Measurements from ENCODE around the gene DTNBP1. TPM values are rescaled to one million over a fixed set of nuclear protein-coding genes. Genes with fewer than 3 reads are reported as not detected.
A peak's percentile ranks its signal among the peaks of the same experiment; 100 is the strongest.

The DTNBP1 gene, protein sequence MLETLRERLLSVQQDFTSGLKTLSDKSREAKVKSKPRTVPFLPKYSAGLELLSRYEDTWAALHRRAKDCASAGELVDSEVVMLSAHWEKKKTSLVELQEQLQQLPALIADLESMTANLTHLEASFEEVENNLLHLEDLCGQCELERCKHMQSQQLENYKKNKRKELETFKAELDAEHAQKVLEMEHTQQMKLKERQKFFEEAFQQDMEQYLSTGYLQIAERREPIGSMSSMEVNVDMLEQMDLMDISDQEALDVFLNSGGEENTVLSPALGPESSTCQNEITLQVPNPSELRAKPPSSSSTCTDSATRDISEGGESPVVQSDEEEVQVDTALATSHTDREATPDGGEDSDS
- total RNA-seq (10 to 100 TPM; 18.9 to 34.0 (median 26.7) TPM), polyA plus RNA-seq (17.2 TPM)
- long read RNA-seq, donor 1, transcript DTNBP1-202 (10 exons, 1,403 nt) = major isoform, 52 of 71 reads
- long read RNA-seq, donor 1, transcript DTNBP1-203 (9 exons, 1,359 nt) = minor isoform, 5 of 71 reads
- long read RNA-seq, donor 1, partial matches to known transcripts = 2 of 71 reads
- long read RNA-seq, donor 1, other reads (novel, unspliced or antisense) = 8 of 71 reads
- long read RNA-seq, donor 2, transcript DTNBP1-202 (10 exons, 1,403 nt) = major isoform, 20 of 24 reads
- long read RNA-seq, donor 2, partial matches to known transcripts = 1 of 24 reads
- long read RNA-seq, donor 2, other reads (novel, unspliced or antisense) = 3 of 24 reads
- long read RNA-seq, donor 3, partial matches to known transcripts = 2 of 12 reads
- long read RNA-seq, donor 3, other reads (novel, unspliced or antisense) = 4 of 12 reads
- long read RNA-seq, donor 4, transcript DTNBP1-202 (10 exons, 1,403 nt) = major isoform, 29 of 37 reads
- long read RNA-seq, donor 4, partial matches to known transcripts = 1 of 37 reads
- long read RNA-seq, donor 4, other reads (novel, unspliced or antisense) = 6 of 37 reads

DNA sequence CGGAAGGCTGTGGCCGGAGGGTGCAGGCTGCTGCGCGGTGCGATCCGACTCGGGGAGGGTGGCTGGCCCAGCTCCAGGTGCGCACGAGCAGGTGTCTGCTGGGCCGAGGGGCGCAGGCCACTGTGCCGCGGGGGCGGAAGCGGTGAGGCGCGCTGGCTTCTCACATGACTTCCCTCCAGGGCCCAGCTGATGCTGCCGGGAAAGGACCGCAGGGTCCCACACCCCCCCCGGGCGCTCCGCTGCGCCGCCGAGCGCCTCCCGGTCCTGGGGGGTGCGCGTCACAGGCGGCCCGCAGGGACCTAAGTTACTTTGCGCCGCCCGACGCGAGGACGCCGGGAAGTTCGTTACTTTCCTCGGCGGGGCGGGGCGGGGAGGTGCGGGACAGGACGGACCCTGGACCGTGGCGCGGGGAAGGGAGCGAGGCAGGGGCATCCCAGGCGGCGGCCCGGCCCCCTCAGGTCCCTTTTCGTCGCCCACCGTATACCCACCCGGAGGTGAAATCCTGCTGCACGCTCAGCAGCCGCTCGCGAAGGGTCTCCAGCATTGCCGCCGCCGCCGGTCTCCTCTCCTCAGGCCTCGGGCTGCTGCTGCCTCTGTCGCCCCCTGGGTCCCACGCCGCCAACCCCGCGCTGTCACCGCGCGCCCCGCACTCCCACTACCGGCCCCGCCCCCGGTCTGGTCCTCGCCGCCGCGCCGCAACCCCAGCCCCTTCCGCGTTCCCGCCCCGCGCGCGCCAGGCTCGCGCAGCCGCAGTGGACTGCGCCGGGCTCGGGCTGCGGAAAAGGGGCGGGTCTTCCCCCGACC lies at the start of gene DTNBP1:
TSS of gene DTNBP1 (minus strand) at position 703 of the 804 bp plus-strand sequence. CDS start at position 544, 159 bp downstream.
- DNase-seq = peak; percentile 87 to 95 (median 94)

DNA sequence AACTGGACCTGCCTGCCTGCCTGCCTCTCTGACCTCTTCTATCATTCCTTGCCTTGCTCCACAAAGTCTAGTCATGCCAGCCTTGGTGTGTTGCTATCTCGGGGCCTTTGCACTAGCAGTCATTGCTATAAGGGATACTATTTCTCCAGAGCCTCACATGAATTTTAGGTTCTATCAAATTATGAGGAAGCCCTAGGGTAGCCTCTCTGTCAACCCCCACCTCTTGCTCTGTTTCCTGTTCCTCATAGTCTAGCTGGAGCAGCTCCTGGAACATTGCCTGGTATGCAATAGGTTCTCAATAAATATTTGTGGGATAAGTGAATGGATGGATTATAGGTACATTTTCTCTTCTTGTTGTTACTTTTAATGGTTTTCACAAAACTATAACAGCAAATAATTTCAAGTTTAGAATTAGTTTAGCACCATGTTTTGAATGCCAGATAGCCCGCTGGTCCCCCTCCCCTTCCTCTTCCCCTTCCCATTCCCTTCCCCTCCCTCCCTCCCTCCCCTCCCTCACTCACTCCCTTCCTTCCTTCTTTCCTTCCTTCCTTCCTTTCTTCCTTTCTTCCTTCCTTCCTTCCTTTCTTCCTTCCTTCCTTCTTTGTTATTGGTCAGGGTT lies 46.9 kb upstream of the DTNBP1 start:
- no peaks in the 10 kb centered on the region for H3K4me1 ChIP-seq (ENCODE audit: control insufficient read depth, insufficient read depth, low read length)
- no peak for ATAC-seq
- H3K9me3 ChIP-seq (ENCODE audit: control insufficient read depth, low read length) = no peaks in the 10 kb centered on the region
- WGBS = 84% methylated on average over 2 of the region's 2 CpGs
- no peak for DNase-seq
- no peak overlapping the region for H3K27ac ChIP-seq (ENCODE audit: low read length)
- no peaks in the 10 kb centered on the region for H3K27me3 ChIP-seq (ENCODE audit: control insufficient read depth, insufficient read depth)
- no peak overlapping the region for H3K4me3 ChIP-seq (ENCODE audit: low read length)
- intact Hi-C loops (cut with DNase I) = loop anchor here in 1 of 4 donors (10.0 kb wide), 1 partner anchor 275 kb away; no protein-coding TSS in a partner anchor

More for the DNA sequence above, at the start of gene DTNBP1:
- Histone ChIP-seq H3K27me3 (ENCODE audit: control insufficient read depth, insufficient read depth) (no peaks in the 10 kb centered on the region), H3K9me3 (ENCODE audit: control insufficient read depth, low read length) (no peaks in the 10 kb centered on the region), H3K4me1 (ENCODE audit: control insufficient read depth, insufficient read depth, low read length) (peaks cover 3% of the 10 kb centered on the region), H3K4me3 (ENCODE audit: low read length) (peak within 1 kb of the TSS; percentile 83), H3K27ac (ENCODE audit: low read length) (peak within 1 kb of the TSS; percentile 49)
- peak; percentile 97 to 98 for ATAC-seq
- intact Hi-C loops (cut with DNase I) = no loop called here
- WGBS = under 1% methylated on average over 98 of the region's 98 CpGs

DNA sequence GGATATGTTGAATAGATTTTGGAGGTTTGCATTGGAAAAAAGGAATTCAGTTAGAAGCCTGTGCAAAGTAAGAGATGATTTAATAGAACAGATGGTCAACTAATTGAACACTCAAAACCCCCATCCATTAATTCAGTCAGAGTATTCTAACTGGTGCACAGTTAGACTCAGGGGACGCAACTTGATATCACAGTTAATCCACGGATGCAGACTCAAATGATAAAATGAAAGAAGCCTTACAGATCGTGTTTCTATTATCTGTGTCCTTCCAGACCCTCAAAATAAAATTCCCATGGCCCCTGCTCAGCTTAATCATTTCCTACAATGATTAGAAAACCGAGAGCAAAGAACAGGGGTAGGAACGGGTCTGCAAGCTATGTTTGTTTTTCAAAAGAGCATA lies 45.4 kb upstream of the DTNBP1 start:
- Histone ChIP-seq H3K4me3 (ENCODE audit: low read length) (no peak overlapping the region), H3K27me3 (ENCODE audit: control insufficient read depth, insufficient read depth) (no peaks in the 10 kb centered on the region), H3K9me3 (ENCODE audit: control insufficient read depth, low read length) (no peaks in the 10 kb centered on the region), H3K4me1 (ENCODE audit: control insufficient read depth, insufficient read depth, low read length) (no peaks in the 10 kb centered on the region), H3K27ac (ENCODE audit: low read length) (no peak overlapping the region)
- 57% methylated on average over 5 of the region's 5 CpGs for WGBS
- DNase-seq (no peak), ATAC-seq (no peak)
- intact Hi-C loops (cut with DNase I) = no loop called here

DNA sequence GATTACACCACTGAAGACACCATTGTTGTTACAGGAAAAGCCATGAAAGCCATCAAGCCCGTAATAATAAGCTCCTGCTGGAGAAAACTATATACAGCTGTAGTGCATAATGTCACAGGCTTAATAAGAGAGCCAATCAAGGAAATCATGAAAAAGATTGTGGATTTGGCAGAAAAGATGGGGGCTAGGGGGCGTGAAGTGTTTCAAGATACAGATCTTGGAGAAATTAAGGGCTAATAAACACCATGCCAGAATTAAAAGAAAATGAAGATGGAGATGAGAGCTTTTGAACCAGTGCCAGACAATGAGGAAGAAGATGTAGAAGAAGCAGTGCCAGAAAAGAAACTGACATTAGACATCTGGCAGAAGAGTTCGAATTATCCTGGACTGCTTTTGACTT lies 43.2 kb upstream of the DTNBP1 start:
- H3K4me1 ChIP-seq (ENCODE audit: control insufficient read depth, insufficient read depth, low read length) = no peaks in the 10 kb centered on the region
- WGBS = 52% methylated on average over 3 of the region's 3 CpGs
- H3K4me3 ChIP-seq (ENCODE audit: low read length) = no peak overlapping the region
- ATAC-seq (no peak), DNase-seq (no peak)
- intact Hi-C loops (cut with DNase I) = no loop called here
- H3K27ac ChIP-seq (ENCODE audit: low read length) = no peak overlapping the region
- no peaks in the 10 kb centered on the region for H3K9me3 ChIP-seq (ENCODE audit: control insufficient read depth, low read length)
- H3K27me3 ChIP-seq (ENCODE audit: control insufficient read depth, insufficient read depth) = no peaks in the 10 kb centered on the region

DNA sequence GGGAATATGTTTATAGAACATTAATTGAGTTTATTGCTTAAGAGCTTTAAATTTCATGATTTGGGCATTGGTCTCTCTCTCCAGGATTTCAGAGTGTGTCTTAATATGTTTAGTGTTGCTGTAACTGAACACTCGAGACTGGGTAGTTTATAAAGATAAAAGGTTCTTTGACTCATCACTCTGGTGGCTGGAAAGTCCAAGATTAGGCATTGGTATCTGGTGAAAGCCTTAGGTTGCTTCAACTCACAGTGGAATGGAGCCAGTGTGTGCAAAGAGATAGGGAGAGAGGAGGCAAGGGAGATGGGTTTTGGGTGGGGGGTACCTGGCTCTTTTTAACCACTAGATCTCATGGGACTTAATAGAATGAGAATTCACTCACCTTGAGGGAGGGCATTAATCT lies 35.6 kb upstream of the DTNBP1 start:
- no peak overlapping the region for H3K27ac ChIP-seq (ENCODE audit: low read length)
- 49% methylated on average over 1 of the region's 1 CpG for WGBS
- intact Hi-C loops (cut with DNase I) = no loop called here
- no peak for ATAC-seq
- no peaks in the 10 kb centered on the region for H3K4me1 ChIP-seq (ENCODE audit: control insufficient read depth, insufficient read depth, low read length)
- no peaks in the 10 kb centered on the region for H3K27me3 ChIP-seq (ENCODE audit: control insufficient read depth, insufficient read depth)
- H3K9me3 ChIP-seq (ENCODE audit: control insufficient read depth, low read length) = no peaks in the 10 kb centered on the region
- DNase-seq = no peak
- H3K4me3 ChIP-seq (ENCODE audit: low read length) = no peak overlapping the region

DNA sequence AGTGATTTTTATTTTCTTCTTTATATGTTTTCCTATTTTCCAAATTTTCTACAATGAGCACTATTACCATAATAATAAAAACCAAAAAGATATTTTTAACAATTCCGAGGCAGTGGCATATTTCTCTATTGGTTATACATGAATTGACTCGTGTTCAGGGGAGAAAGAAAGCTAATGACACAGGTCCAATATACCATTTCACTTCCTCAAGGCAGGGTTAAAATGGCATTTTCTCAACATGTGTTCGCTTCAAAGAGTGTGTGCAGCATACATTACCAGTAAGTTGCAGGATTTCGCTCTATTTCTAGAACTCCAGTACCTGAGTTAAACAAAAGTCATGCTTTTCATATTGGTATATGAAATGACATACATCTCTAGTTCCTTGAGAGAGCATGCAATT lies 35.1 kb upstream of the DTNBP1 start:
- DNase-seq (no peak), ATAC-seq (no peak)
- 89% methylated on average over 4 of the region's 4 CpGs for WGBS
- no peak overlapping the region for H3K4me3 ChIP-seq (ENCODE audit: low read length)
- intact Hi-C loops (cut with DNase I) = no loop called here
- no peaks in the 10 kb centered on the region for H3K4me1 ChIP-seq (ENCODE audit: control insufficient read depth, insufficient read depth, low read length)
- no peak overlapping the region for H3K27ac ChIP-seq (ENCODE audit: low read length)
- H3K27me3 ChIP-seq (ENCODE audit: control insufficient read depth, insufficient read depth) = no peaks in the 10 kb centered on the region
- no peaks in the 10 kb centered on the region for H3K9me3 ChIP-seq (ENCODE audit: control insufficient read depth, low read length)

DNA sequence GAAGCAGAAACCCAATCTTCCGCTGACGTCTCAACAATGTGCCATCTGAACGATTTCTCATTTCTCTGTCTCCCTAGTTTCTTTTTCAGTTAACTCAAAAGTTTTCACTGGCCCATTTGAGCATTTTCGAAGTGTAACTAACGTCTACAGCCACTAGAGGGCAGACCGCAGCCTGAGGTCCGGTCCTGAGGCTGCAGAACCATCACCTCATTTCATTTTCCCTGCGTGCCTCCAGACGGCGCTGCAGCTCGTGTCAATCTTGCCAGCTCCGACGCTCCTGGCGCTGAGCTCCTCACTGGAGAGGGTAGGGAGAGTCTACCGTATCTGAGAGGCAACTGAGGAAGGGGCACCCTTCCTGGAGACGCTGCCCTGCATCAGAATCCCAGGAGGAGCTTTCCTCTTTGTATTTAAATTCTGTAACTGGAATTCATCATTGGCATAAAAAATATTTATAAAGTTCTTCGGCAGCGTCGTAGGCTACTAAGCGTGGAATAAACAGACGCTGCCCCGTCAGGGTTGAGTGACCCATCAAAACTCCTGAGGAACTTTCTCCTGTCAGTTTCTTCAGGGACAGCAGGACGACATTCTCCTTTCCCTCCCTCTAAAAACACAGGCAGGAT lies 28.5 kb upstream of the DTNBP1 start:
- intact Hi-C loops (cut with DNase I) = loop anchor here in 3 of 4 donors (1.0 to 5.0 kb wide), 4 partner anchors 436 to 516 kb away; partner anchors contain the start of gene MYLIP (in 1 of the 3)
- 19% methylated on average over 23 of the region's 23 CpGs for WGBS
- Histone ChIP-seq H3K4me3 (ENCODE audit: low read length) (peak overlapping the region; percentile 30), H3K9me3 (ENCODE audit: control insufficient read depth, low read length) (no peaks in the 10 kb centered on the region), H3K27me3 (ENCODE audit: control insufficient read depth, insufficient read depth) (no peaks in the 10 kb centered on the region), H3K4me1 (ENCODE audit: control insufficient read depth, insufficient read depth, low read length) (no peaks in the 10 kb centered on the region), H3K27ac (ENCODE audit: low read length) (no peak overlapping the region)
- DNase-seq (peak; percentile 84 to 92 (median 91)), ATAC-seq (peak; percentile 98)

DNA sequence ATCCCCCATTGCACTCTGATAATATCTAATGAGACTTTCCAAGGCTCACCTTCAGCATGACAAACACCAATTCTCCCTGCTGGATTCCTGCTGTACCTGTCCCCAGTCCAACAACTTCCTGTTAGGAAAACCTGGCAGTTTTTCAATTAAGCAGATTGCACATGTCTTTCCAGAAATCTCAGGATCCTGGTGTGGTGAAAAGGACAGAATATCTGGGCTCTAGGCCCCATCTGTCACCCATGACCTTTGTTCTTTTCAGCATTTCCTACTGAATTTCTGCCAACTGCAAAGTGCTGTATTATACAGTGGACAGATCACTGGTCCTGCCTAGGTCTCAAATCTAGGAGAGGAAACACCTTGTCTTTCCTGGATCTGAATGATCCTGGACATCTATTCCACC lies 27.7 kb upstream of the DTNBP1 start:
- ATAC-seq (peak; percentile 23 to 55), DNase-seq (no peak)
- Histone ChIP-seq H3K27ac (ENCODE audit: low read length) (no peak overlapping the region), H3K27me3 (ENCODE audit: control insufficient read depth, insufficient read depth) (no peaks in the 10 kb centered on the region), H3K4me3 (ENCODE audit: low read length) (no peak overlapping the region), H3K9me3 (ENCODE audit: control insufficient read depth, low read length) (no peaks in the 10 kb centered on the region), H3K4me1 (ENCODE audit: control insufficient read depth, insufficient read depth, low read length) (no peaks in the 10 kb centered on the region)
- intact Hi-C loops (cut with DNase I) = loop anchor here in 3 of 4 donors (5.0 kb wide), 3 partner anchors 437 to 517 kb away; partner anchors contain the start of gene MYLIP (in 1 of the 3)

DNA sequence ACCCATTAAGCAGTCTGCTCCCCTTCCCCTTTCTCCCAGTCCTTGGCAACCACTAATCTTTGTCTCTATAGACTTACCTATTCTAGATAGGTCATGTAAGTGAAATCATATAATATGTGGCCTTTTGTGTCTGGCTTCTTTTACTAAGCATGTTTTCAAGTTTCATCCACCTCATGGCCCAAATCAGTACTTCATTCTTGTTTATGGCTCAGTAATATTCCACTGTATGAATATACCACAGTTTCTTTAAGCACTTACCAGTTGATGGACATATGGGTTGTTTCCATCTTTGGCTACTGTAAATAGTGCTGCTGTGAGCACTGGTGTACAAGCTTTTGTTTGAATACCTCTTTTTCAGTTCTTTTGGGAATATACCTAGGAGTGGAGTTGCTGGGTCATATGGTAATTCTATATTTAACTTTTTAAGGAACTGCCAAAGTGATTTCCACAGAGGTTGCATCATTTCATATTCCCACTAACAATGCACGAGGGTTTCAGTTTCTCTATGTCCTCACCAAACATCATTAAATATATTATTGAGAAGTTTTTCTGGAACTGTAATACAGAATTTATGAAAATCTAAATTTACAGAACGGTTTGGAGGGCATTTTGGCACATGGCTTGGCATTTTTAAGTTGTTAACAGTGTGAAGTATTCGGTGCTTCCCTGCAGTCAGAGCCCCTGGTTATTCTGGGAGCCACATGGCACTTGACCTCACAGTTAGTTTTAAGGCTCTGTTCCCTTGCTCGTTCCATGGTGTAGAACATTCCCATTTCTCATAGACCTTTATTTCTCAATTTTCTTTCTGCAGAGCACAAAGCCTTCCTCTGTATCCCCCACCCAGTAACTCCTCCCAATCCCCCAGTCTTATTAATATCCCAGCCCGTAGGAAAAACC lies 27.0 kb upstream of the DTNBP1 start:
- DNase-seq = no peak
- WGBS = 40% methylated on average over 5 of the region's 5 CpGs
- Histone ChIP-seq H3K4me3 (ENCODE audit: low read length) (no peak overlapping the region), H3K4me1 (ENCODE audit: control insufficient read depth, insufficient read depth, low read length) (no peaks in the 10 kb centered on the region), H3K9me3 (ENCODE audit: control insufficient read depth, low read length) (no peaks in the 10 kb centered on the region), H3K27ac (ENCODE audit: low read length) (no peak overlapping the region), H3K27me3 (ENCODE audit: control insufficient read depth, insufficient read depth) (no peaks in the 10 kb centered on the region)
- no peak for ATAC-seq
- intact Hi-C loops (cut with DNase I) = loop anchor here (5.0 kb wide), 3 partner anchors 437 to 517 kb away; partner anchors contain the start of gene MYLIP (in 1 of the 4)
